H1 (cell line): ENCODE measurements around the gene CCDC88C. TPM values are rescaled to one million over a fixed set of nuclear protein-coding genes. Genes with fewer than 3 reads are reported as not detected.

ENCODE experiments used
- CTCF ChIA-PET: fragments of 300-600 bp; sonication (Branson Sonifier 250); formaldehyde crosslinking; loops from one replicate; lab custom pipeline; 2021; ENCODE audit not compliant: partially characterized antibody; lab: Charles Lee
- POLR2A ChIA-PET: fragments of 300-600 bp; sonication (Branson Sonifier 250); formaldehyde crosslinking; loops from one replicate; lab custom pipeline; 2021; ENCODE audit warnings: inconsistent platforms; ENCODE audit not compliant: partially characterized antibody; lab: Charles Lee
- DNase-seq, 2 experiments: peaks; one replicate each; pipeline versions ENCODE4 v3.0.0 to v3.0.0-alpha.2; 2010 to 2022; ENCODE audit warnings: low spot score in 2 of 2, low read depth in 1 of 2, mixed read lengths in 1 of 2
- FAIRE-seq: peaks from 2 replicates; lab custom pipeline; 2011; peaks lifted over from hg19 to GRCh38; lab: Jason Lieb, UNC
- H2AFZ ChIP-seq: 2 replicates; pipeline ENCODE4 v1.8.1; 2012; ENCODE audit warnings: low read length, inconsistent platforms
- H2AK5ac ChIP-seq: 2 replicates; pipeline ENCODE4 v1.6.1; 2013; ENCODE audit warnings: low read depth, low read length
- H2BK120ac ChIP-seq: replicated peaks from 2 replicates; pipeline ENCODE3; 2013; ENCODE audit warnings: low read depth, low read length, inconsistent platforms
- H2BK12ac ChIP-seq: 2 replicates; pipeline ENCODE4 v1.6.1; 2013; ENCODE audit warnings: low read depth, low read length
- H2BK15ac ChIP-seq: 2 replicates; pipeline ENCODE4 v1.6.1; 2013; ENCODE audit warnings: low read length
- H2BK20ac ChIP-seq: 2 replicates; pipeline ENCODE4 v1.6.1; 2013; ENCODE audit warnings: low read length
- H2BK5ac ChIP-seq: 2 replicates; pipeline ENCODE4 v1.6.1; 2013; ENCODE audit warnings: low read depth, low read length
- H3K14ac ChIP-seq: 2 replicates; pipeline ENCODE4 v1.6.1; 2013; ENCODE audit warnings: inconsistent platforms; ENCODE audit not compliant: insufficient read length
- H3K18ac ChIP-seq: 2 replicates; pipeline ENCODE4 v1.6.1; 2013; ENCODE audit warnings: low read length; ENCODE audit errors: extremely low read depth
- H3K23ac ChIP-seq: 2 replicates; pipeline ENCODE4 v1.6.1; 2013; ENCODE audit warnings: inconsistent platforms; ENCODE audit not compliant: insufficient read length
- H3K23me2 ChIP-seq: 2 replicates; pipeline ENCODE4 v1.6.1; 2013; ENCODE audit warnings: low read depth, low read length
- H3K27ac ChIP-seq: 2 replicates; pipeline ENCODE4 v1.6.1; 2011; ENCODE audit warnings: low read depth, low read length, inconsistent platforms
- H3K27me3 ChIP-seq, 4 experiments: replicated peaks in 1 of 4; 1 replicate in 1 of 4; 2 replicates in 3 of 4; pipeline versions ENCODE4 v1.6.1 to v1.8.1; 2011 to 2013; ENCODE audit warnings: low read length in 3 of 4, mild to moderate bottlenecking in 3 of 4, inconsistent platforms in 2 of 4, mixed read lengths in 2 of 4, moderate library complexity in 1 of 4; ENCODE audit not compliant: control insufficient read depth in 3 of 4, insufficient read depth in 3 of 4; ENCODE audit errors: extremely low read depth in 1 of 4
- H3K36me3 ChIP-seq, 4 experiments: 2 replicates each; pipeline versions ENCODE4 v1.6.1 to v1.8.1; 2011 to 2013; ENCODE audit warnings: mild to moderate bottlenecking in 4 of 4, low read length in 3 of 4, moderate library complexity in 2 of 4, control low read depth in 1 of 4, inconsistent platforms in 1 of 4; ENCODE audit not compliant: insufficient read depth in 4 of 4, control insufficient read depth in 2 of 4
- H3K4ac ChIP-seq: replicated peaks from 2 replicates; pipeline ENCODE3; 2013; ENCODE audit warnings: low read length, low read depth, mixed read lengths, inconsistent platforms; ENCODE audit not compliant: insufficient read length
- H3K4me1 ChIP-seq, 4 experiments: replicated peaks in 1 of 4; 1 replicate in 1 of 4; 2 replicates in 3 of 4; pipeline versions ENCODE4 v1.6.1 to v1.8.1; 2011 to 2013; ENCODE audit warnings: low read length in 3 of 4, inconsistent platforms in 2 of 4, mixed read lengths in 1 of 4; ENCODE audit not compliant: insufficient read depth in 4 of 4, control insufficient read depth in 3 of 4
- H3K4me2 ChIP-seq, 2 experiments: 2 replicates each; pipeline versions ENCODE4 v1.6.1 to v1.8.1; 2011 to 2013; ENCODE audit warnings: low read depth in 2 of 2, low read length in 2 of 2, control low read depth in 1 of 2, inconsistent platforms in 1 of 2, mild to moderate bottlenecking in 1 of 2; ENCODE audit not compliant: insufficient read depth in 1 of 2
- H3K4me3 ChIP-seq, 4 experiments: fragments of 200-600, 300-600 bp in 1 of 4; sonication (generic), shearing (Covaris generic), sonication (Bioruptor Twin) in 1 of 4; 2 replicates each; pipeline versions ENCODE4 v1.5.1 to v1.8.1; 2011 to 2016; ENCODE audit warnings: low read length in 4 of 4, low read depth in 3 of 4, control low read depth in 2 of 4, inconsistent platforms in 2 of 4, mild to moderate bottlenecking in 2 of 4, mixed read lengths in 1 of 4, moderate library complexity in 1 of 4; ENCODE audit not compliant: insufficient read depth in 2 of 4; ENCODE audit errors: extremely low read depth in 1 of 4
- H3K56ac ChIP-seq: replicated peaks from 2 replicates; pipeline ENCODE3; 2013; ENCODE audit warnings: low read depth, mild to moderate bottlenecking, mixed read lengths, low read length, inconsistent platforms; ENCODE audit not compliant: insufficient read length
- H3K79me1 ChIP-seq: 2 replicates; pipeline ENCODE4 v1.6.1; 2013; ENCODE audit warnings: low read depth, low read length, control low read depth
- H3K79me2 ChIP-seq, 2 experiments: 2 replicates each; pipeline versions ENCODE4 v1.6.1 to v1.8.1; 2012 to 2013; ENCODE audit warnings: low read length in 2 of 2, mild to moderate bottlenecking in 2 of 2, inconsistent platforms in 1 of 2; ENCODE audit not compliant: insufficient read depth in 2 of 2, control insufficient read depth in 1 of 2
- H3K9ac ChIP-seq, 4 experiments: replicated peaks in 1 of 4; 1 replicate in 1 of 4; 2 replicates in 3 of 4; pipeline versions ENCODE4 v1.6.1 to v1.8.1; 2011 to 2013; ENCODE audit warnings: low read depth in 3 of 4, low read length in 3 of 4, control low read depth in 2 of 4, mild to moderate bottlenecking in 2 of 4, moderate library complexity in 2 of 4, inconsistent platforms in 1 of 4; ENCODE audit errors: extremely low read depth in 1 of 4
- H3K9me3 ChIP-seq, 2 experiments: 2 replicates each; pipeline versions ENCODE4 v1.6.1 to v1.8.1; 2012 to 2013; ENCODE audit warnings: mild to moderate bottlenecking in 2 of 2, moderate library complexity in 2 of 2, control low read depth in 1 of 2, inconsistent platforms in 1 of 2, low read depth in 1 of 2, low read length in 1 of 2, mixed read lengths in 1 of 2; ENCODE audit not compliant: insufficient read depth in 2 of 2
- H4K20me1 ChIP-seq, 2 experiments: replicated peaks in 1 of 2; 2 replicates each; pipeline versions ENCODE3 to v1.8.1; 2011 to 2013; ENCODE audit warnings: inconsistent platforms in 2 of 2, low read length in 2 of 2, mild to moderate bottlenecking in 1 of 2; ENCODE audit not compliant: insufficient read depth in 2 of 2, control insufficient read depth in 1 of 2
- H4K5ac ChIP-seq: 2 replicates; pipeline ENCODE4 v1.6.1; 2013; ENCODE audit warnings: low read length, low read depth, mixed read lengths, inconsistent platforms; ENCODE audit not compliant: insufficient read length
- H4K8ac ChIP-seq: 2 replicates; pipeline ENCODE4 v1.8.0; 2013; ENCODE audit warnings: mild to moderate bottlenecking, moderate library complexity, low read length, inconsistent platforms; ENCODE audit not compliant: insufficient read depth; ENCODE audit errors: extremely low read depth
- H4K91ac ChIP-seq: replicated peaks from 2 replicates; pipeline ENCODE3; 2013; ENCODE audit warnings: low read length, mixed read lengths, inconsistent platforms; ENCODE audit not compliant: insufficient read length
- BACH1 ChIP-seq: IDR thresholded peaks from 2 replicates; pipeline ENCODE4 v1.6.1; 2012; ENCODE audit warnings: low read length, improper control_type of control experiment
- CHD1 ChIP-seq: IDR thresholded peaks from 2 replicates; pipeline ENCODE4 v1.6.1; 2012; ENCODE audit warnings: low read depth, low read length, improper control_type of control experiment
- CHD2 ChIP-seq: IDR thresholded peaks from 2 replicates; pipeline ENCODE4 v1.6.1; 2012; ENCODE audit warnings: low read length, improper control_type of control experiment
- SIN3A ChIP-seq, 2 experiments: IDR thresholded peaks in 1 of 2; conservative IDR thresholded peaks in 1 of 2; 2 replicates each; pipeline ENCODE4 v1.6.1; 2011 to 2012; ENCODE audit warnings: low read length in 2 of 2, improper control_type of control experiment in 1 of 2, low read depth in 1 of 2, mild to moderate bottlenecking in 1 of 2
- SP1 ChIP-seq: IDR thresholded peaks from 2 replicates; pipeline ENCODE4 v1.6.1; 2011; ENCODE audit warnings: low read depth, low read length
- TAF1 ChIP-seq: IDR thresholded peaks from 2 replicates; pipeline ENCODE4 v1.6.1; 2011; ENCODE audit warnings: mild to moderate bottlenecking, low read depth, low read length
- USF2 ChIP-seq: IDR thresholded peaks from 2 replicates; pipeline ENCODE4 v1.6.1; 2011; ENCODE audit warnings: low read length, improper control_type of control experiment
- WGBS, 2 experiments: shearing (Covaris generic) in 1 of 2; methylation state at CpG; one replicate each; pipeline versions ENCODE4 v1.1.6 to v1.1.7; 2013 to 2015; ENCODE audit warnings: low lambda C conversion rate in 2 of 2, mixed read lengths in 2 of 2, inconsistent platforms in 1 of 2, low coverage in 1 of 2, missing lambda C conversion rate in 1 of 2; ENCODE audit not compliant: insufficient replicate concordance in 2 of 2, insufficient coverage in 1 of 2, insufficient read length in 1 of 2; ENCODE audit errors: extremely low coverage in 1 of 2, missing lambda C conversion rate in 1 of 2; 5-methylcytosine and 5-hydroxymethylcytosine counted together
- polyA plus RNA-seq, 7 experiments: library from polyadenylated mRNA; depleted of rRNA in 3 of 7; stranded (reverse) in 5 of 7; unstranded in 2 of 7; fragments of >200 nt in 5 of 7; fragments of 200-250 nt in 2 of 7; gene quantifications; 1 replicate in 5 of 7; 2 replicates in 1 of 7; 4 replicates in 1 of 7; pipeline versions ENCODE4 v1.2.1 to v1.2.3, GENCODE V29; 2011 to 2013; ENCODE audit warnings: missing spikeins in 2 of 7, mixed read lengths in 2 of 7
- total RNA-seq: library from RNA; stranded (reverse); fragmentation: NEBNext Ultra II Directional; extraction: Animal tissue kit (Norgen Biotek cat#: 25700); gene quantifications from 2 replicates; pipeline ENCODE4 v1.2.1, GENCODE V29; 2021

Gene CCDC88C
- total and polyA plus RNA-seq, 2 of the 8 experiments (the other 6 are each of a cell fraction or from before 2014, with no cell fraction given) = 10.3 to 57.7 TPM

- Histone ChIP-seq H2AK5ac (no peak overlapping the region), H2BK15ac (no peak overlapping the region), H3K27me3 (peaks cover 0 to 26% (median 21%) of the 10 kb centered on the region in 4 experiments; a peak in 6 of 7 replicates), H3K9ac (no peak overlapping the region), H3K36me3 (peaks cover 0 to 14% (median 1%) of the 10 kb centered on the region in 4 experiments; a peak in 3 of 8 replicates), H4K5ac (no peak overlapping the region), H4K8ac (no peak overlapping the region), H2BK20ac (no peak overlapping the region), H3K23me2 (peaks cover 10% of the 10 kb centered on the region; the same call in 1 of the 2 replicates), H3K4me3 (no peak overlapping the region), H3K4me1 (peaks cover 0 to 6% (median 1%) of the 10 kb centered on the region in 4 experiments; a peak in 6 of 7 replicates), H3K4me2 (no peak overlapping the region), H3K9me3 (no peaks in the 10 kb centered on the region), H4K91ac (no peak overlapping the region), H2AFZ (no peak overlapping the region), H2BK5ac (no peak overlapping the region), H4K20me1 (peaks cover 0 to 3% of the 10 kb centered on the region in 2 experiments), H3K27ac (no peak overlapping the region), H3K18ac (no peak overlapping the region), H3K79me2 (no peaks in the 10 kb centered on the region), H3K23ac (no peak overlapping the region), H3K56ac (no peak overlapping the region), H3K4ac (no peak overlapping the region), H3K79me1 (no peaks in the 10 kb centered on the region), H2BK120ac (no peak overlapping the region), H2BK12ac (no peak overlapping the region), H3K14ac (no peak overlapping the region)
- FAIRE-seq = no peak
- DNase-seq = no peak
- ChIA-PET CTCF (interaction anchor here (1.6 to 7.3 kb wide), 5 partner anchors 10 to 92 kb away, joined by 6 to 57 read pairs (median 12); no protein-coding TSS in a partner anchor), POLR2A (interaction anchor here (1.2 kb wide), 1 partner anchor 17 kb away, joined by 3 read pairs; no protein-coding TSS in a partner anchor)
- WGBS, 2 experiments = 91% methylated on average over 7 of the region's 7 CpGs; no CpG with 5 or more reads in 1 of the 2 experiments
- TF ChIP-seq TAF1 (no peak), SIN3A (conservative IDR thresholded peaks at IDR 0.05 in 1 of 2, IDR thresholded peaks at IDR 0.05 in 1 of 2; ENCODE audit: low read depth in 1 of 2, low read length in 2 of 2) (no peak), SP1 (no peak), USF2 (no peak), CHD2 (no peak), BACH1 (no peak), CHD1 (no peak)
These were observed 149.6 kb downstream of the CCDC88C start for GRCh38 chr14:91267965-91268437.
